Adipocyte (in vitro differentiated cells): Measurements from ENCODE around the gene CYB561.
A peak's percentile ranks its signal among the peaks of the same experiment; 100 is the strongest.

Experiments
- DNase-seq: peaks from one replicate; pipeline ENCODE4 v3.0.0-alpha.2; 2015; ENCODE audit warnings: low read depth
- H3K27me3 ChIP-seq: replicated peaks from 2 replicates; pipeline ENCODE4 v1.7.0; 2013; ENCODE audit warnings: mild to moderate bottlenecking, low read length, moderate library complexity; ENCODE audit not compliant: control insufficient read depth, insufficient read depth
- H3K36me3 ChIP-seq: 2 replicates; pipeline ENCODE4 v1.7.0; 2013; ENCODE audit warnings: low read length, mild to moderate bottlenecking, moderate library complexity; ENCODE audit not compliant: control insufficient read depth, insufficient read depth, severe bottlenecking
- H3K4me1 ChIP-seq: 2 replicates; pipeline ENCODE4 v1.7.0; 2013; ENCODE audit warnings: mild to moderate bottlenecking, low read length, moderate library complexity; ENCODE audit not compliant: control insufficient read depth, insufficient read depth
- H3K4me3 ChIP-seq: 2 replicates; pipeline ENCODE4 v1.7.0; 2013; ENCODE audit warnings: mild to moderate bottlenecking, low read length, moderate library complexity
- H3K9ac ChIP-seq: 2 replicates; pipeline ENCODE4 v1.7.0; 2013; ENCODE audit warnings: mild to moderate bottlenecking, low read length, moderate library complexity
- H3K9me3 ChIP-seq: 2 replicates; pipeline ENCODE4 v1.7.0; 2013; ENCODE audit warnings: mild to moderate bottlenecking, low read length, moderate library complexity; ENCODE audit not compliant: control insufficient read depth

The CYB561 gene

GRCh38 chr17:63426041-63426916 lies 19.8 kb downstream of the CYB561 start:
- Histone ChIP-seq H3K4me1 (no peaks in the 10 kb centered on the region), H3K9ac (no peak overlapping the region), H3K9me3 (no peaks in the 10 kb centered on the region), H3K36me3 (peaks cover 14% of the 10 kb centered on the region), H3K27me3 (no peaks in the 10 kb centered on the region), H3K4me3 (no peak overlapping the region)
- no peak for DNase-seq

GRCh38 chr17:63425483-63425882 lies 20.6 kb downstream of the CYB561 start:
- Histone ChIP-seq H3K9me3 (no peaks in the 10 kb centered on the region), H3K9ac (no peak overlapping the region), H3K4me1 (no peaks in the 10 kb centered on the region), H3K36me3 (peaks cover 22% of the 10 kb centered on the region), H3K4me3 (no peak overlapping the region), H3K27me3 (no peaks in the 10 kb centered on the region)
- peak; percentile 95 for DNase-seq

GRCh38 chr17:63423963-63424362 lies 22.1 kb downstream of the CYB561 start:
- Histone ChIP-seq H3K4me3 (no peak overlapping the region), H3K9me3 (no peaks in the 10 kb centered on the region), H3K27me3 (no peaks in the 10 kb centered on the region), H3K9ac (no peak overlapping the region), H3K4me1 (no peaks in the 10 kb centered on the region), H3K36me3 (peaks cover 34% of the 10 kb centered on the region)
- DNase-seq = no peak

- Histone ChIP-seq H3K36me3 (peaks cover 40% of the 10 kb centered on the region), H3K9ac (no peak overlapping the region), H3K4me3 (no peak overlapping the region), H3K9me3 (no peaks in the 10 kb centered on the region), H3K4me1 (no peaks in the 10 kb centered on the region), H3K27me3 (no peaks in the 10 kb centered on the region)
- no peak for DNase-seq
These were observed 22.7 kb downstream of the CYB561 start for GRCh38 chr17:63423251-63423950.

GRCh38 chr17:63421681-63422645 lies 24.1 kb downstream of the CYB561 start:
- Histone ChIP-seq H3K36me3 (peaks cover 50% of the 10 kb centered on the region), H3K9ac (no peak overlapping the region), H3K9me3 (no peaks in the 10 kb centered on the region), H3K4me1 (no peaks in the 10 kb centered on the region), H3K4me3 (no peak overlapping the region), H3K27me3 (no peaks in the 10 kb centered on the region)
- DNase-seq = no peak

- Histone ChIP-seq H3K4me1 (no peaks in the 10 kb centered on the region), H3K9me3 (no peaks in the 10 kb centered on the region), H3K9ac (no peak overlapping the region), H3K4me3 (no peak overlapping the region), H3K27me3 (no peaks in the 10 kb centered on the region), H3K36me3 (peaks cover 53% of the 10 kb centered on the region)
- no peak for DNase-seq
These were observed 25.0 kb downstream of the CYB561 start for GRCh38 chr17:63420868-63421680.

- Histone ChIP-seq H3K9me3 (no peaks in the 10 kb centered on the region), H3K4me3 (no peak overlapping the region), H3K9ac (no peak overlapping the region), H3K27me3 (no peaks in the 10 kb centered on the region), H3K4me1 (no peaks in the 10 kb centered on the region), H3K36me3 (peaks cover 60% of the 10 kb centered on the region)
- DNase-seq = no peak
These were observed 25.9 kb downstream of the CYB561 start for GRCh38 chr17:63419949-63420867.

- peaks cover 68% of the 10 kb centered on the region for H3K36me3 ChIP-seq
- H3K9ac ChIP-seq = no peak overlapping the region
- no peaks in the 10 kb centered on the region for H3K4me1 ChIP-seq
These were observed 26.7 kb downstream of the CYB561 start for GRCh38 chr17:63419398-63419797.

GRCh38 chr17:63418540-63418939 lies 27.6 kb downstream of the CYB561 start:
- no peaks in the 10 kb centered on the region for H3K27me3 ChIP-seq
- H3K9me3 ChIP-seq = no peaks in the 10 kb centered on the region
- DNase-seq = no peak
- no peaks in the 10 kb centered on the region for H3K4me1 ChIP-seq
- H3K9ac ChIP-seq = no peak overlapping the region
- H3K4me3 ChIP-seq = no peak overlapping the region
- H3K36me3 ChIP-seq = peaks cover 77% of the 10 kb centered on the region

More at GRCh38 chr17:63419398-63419797, 26.7 kb downstream of the CYB561 start:
- Histone ChIP-seq H3K4me3 (no peak overlapping the region), H3K9me3 (no peaks in the 10 kb centered on the region), H3K27me3 (no peaks in the 10 kb centered on the region)
- no peak for DNase-seq
